ENCODE measurements around the gene UCN. TPM values are rescaled to one million over a fixed set of nuclear protein-coding genes. Genes with fewer than 3 reads are reported as not detected.

Gene UCN
- total and polyA plus RNA-seq, 10 of the 15 experiments (the other 5 are each of a cell fraction or from before 2014, with no cell fraction given): 0.10 to 3.8 (median 1.1) TPM; not detected in 1

DNA sequence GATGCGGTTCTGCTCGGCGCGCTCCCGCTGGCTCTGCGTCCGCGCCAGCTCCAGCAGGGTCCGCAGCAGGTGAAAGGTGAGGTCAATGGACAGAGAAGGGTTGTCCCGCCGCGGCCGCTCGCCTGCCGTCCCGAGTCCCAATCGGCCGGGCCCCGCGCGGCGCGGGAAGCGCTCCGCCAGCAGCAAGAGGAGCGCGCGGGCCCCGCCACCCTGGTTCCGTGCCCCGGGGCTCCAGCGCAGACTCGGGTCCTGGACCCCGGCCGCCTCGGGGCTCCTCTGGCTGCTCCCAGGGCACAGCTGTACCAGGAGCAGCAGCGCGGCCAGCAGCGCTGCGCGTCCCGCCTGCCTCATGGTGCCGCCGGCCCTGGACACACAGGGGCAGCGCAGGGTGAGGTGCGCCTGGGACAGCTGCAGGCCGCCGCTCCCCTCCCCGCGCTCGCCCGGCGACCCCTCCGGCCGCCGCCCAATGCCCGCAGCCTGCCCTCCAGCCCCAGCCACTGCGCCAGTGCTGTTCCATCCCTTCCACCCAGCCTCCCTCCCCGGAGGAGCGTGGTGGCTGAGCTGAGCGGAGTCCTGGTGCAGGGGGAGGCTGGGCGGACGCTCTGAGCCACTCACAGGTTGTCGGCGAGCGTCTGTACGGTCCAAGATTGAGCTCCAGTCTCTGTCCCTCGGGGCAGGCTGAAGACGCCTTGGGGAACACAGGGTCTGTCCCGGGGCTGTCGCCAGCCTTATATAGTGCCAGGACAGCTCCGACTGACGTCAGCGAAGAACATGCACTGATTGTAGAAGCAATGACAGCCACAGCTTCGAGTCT is 493 bp downstream of the UCN start:
- BruUV-seq (replicated peaks): no TSS peak
- ATAC-seq (no peak), DNase-seq (ENCODE audit: low read depth, low spot score) (no peak), FAIRE-seq (no peak)
- ChIA-PET RAD21 (ENCODE audit: unreplicated experiment) (no interaction called here), POLR2A (no interaction called here), SMC1A (ENCODE audit: uncharacterized antibody, unreplicated experiment) (no interaction called here), CTCF (no interaction called here)
- TF ChIP-seq SREBF2 (IDR thresholded peaks at IDR 0.05; ENCODE audit: low read length): no peak
- TF ChIP-seq ZSCAN29 (IDR thresholded peaks at IDR 0.05): no peak
- no peak for TF ChIP-seq RAD51 (IDR thresholded peaks at IDR 0.05)
- TF ChIP-seq, protein P1, sequence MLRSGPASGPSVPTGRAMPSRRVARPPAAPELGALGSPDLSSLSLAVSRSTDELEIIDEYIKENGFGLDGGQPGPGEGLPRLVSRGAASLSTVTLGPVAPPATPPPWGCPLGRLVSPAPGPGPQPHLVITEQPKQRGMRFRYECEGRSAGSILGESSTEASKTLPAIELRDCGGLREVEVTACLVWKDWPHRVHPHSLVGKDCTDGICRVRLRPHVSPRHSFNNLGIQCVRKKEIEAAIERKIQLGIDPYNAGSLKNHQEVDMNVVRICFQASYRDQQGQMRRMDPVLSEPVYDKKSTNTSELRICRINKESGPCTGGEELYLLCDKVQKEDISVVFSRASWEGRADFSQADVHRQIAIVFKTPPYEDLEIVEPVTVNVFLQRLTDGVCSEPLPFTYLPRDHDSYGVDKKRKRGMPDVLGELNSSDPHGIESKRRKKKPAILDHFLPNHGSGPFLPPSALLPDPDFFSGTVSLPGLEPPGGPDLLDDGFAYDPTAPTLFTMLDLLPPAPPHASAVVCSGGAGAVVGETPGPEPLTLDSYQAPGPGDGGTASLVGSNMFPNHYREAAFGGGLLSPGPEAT (IDR thresholded peaks at IDR 0.05; ENCODE audit: low read depth): no peak
- TF ChIP-seq NKRF (conservative IDR thresholded peaks at IDR 0.05): no peak
- TF ChIP-seq RUNX3 (IDR thresholded peaks at IDR 0.05; ENCODE audit: low read length): no peak
- no peak for TF ChIP-seq POLR2AphosphoS2 (IDR thresholded peaks at IDR 0.05; ENCODE audit: low read depth, low read length)
- TF ChIP-seq SP1 (IDR thresholded peaks at IDR 0.05; ENCODE audit: low read depth, low read length): no peak
- no peak for TF ChIP-seq GATAD2B (conservative IDR thresholded peaks at IDR 0.05; ENCODE audit: low read depth)
- no peak for TF ChIP-seq FOXM1 (IDR thresholded peaks at IDR 0.05; ENCODE audit: low read depth, low read length)
- no peaks in the 10 kb centered on the region; the same call in 2 of the 3 replicates for H3K9me3 ChIP-seq (replicated peaks; ENCODE audit: control insufficient read depth, insufficient read depth, low read length)
- H3K9ac ChIP-seq (ENCODE audit: control insufficient read depth, insufficient read depth, low read length): no peak overlapping the region
- no peaks in the 10 kb centered on the region; a peak in 1 of 4 replicates for H3K27me3 ChIP-seq (replicated peaks in 1 of 2; ENCODE audit: control insufficient read depth in 2 of 2, insufficient read depth in 2 of 2, low read length in 1 of 2)
- H3K79me2 ChIP-seq (ENCODE audit: control insufficient read depth, insufficient read depth, low read length): no peaks in the 10 kb centered on the region
- H3K27ac ChIP-seq (ENCODE audit: control insufficient read depth, insufficient read depth): no peak overlapping the region
- 87% methylated on average over 43 of the region's 75 CpGs for WGBS (ENCODE audit: insufficient coverage, insufficient replicate concordance, low lambda C conversion rate, missing lambda C conversion rate)
- no peak overlapping the region for H2AFZ ChIP-seq (ENCODE audit: control insufficient read depth, low read depth, low read length)
- intact Hi-C loops (cut with micrococcal nuclease; ENCODE audit: unreplicated experiment): no loop called here
- in situ Hi-C loops (cut with MboI): no loop called here
- no peaks in the 10 kb centered on the region for H4K20me1 ChIP-seq (ENCODE audit: control insufficient read depth, insufficient read depth)
- H3K36me3 ChIP-seq (ENCODE audit: control insufficient read depth in 2 of 2, insufficient read depth in 2 of 2, low read length in 1 of 2): peaks cover 0 to 3% of the 10 kb centered on the region in 2 experiments; a peak in 1 of 4 replicates
- no peaks in the 10 kb centered on the region for H3K4me1 ChIP-seq (ENCODE audit: control insufficient read depth, insufficient read depth, low read length)
- no peak overlapping the region for H3K4me2 ChIP-seq (ENCODE audit: control insufficient read depth, insufficient read depth)
- H3K4me3 ChIP-seq: no peak overlapping the region

Data from GM12878 (cell line).